ENCODE measurements around the gene SGO2. TPM values are rescaled to one million over a fixed set of nuclear protein-coding genes. Genes with fewer than 3 reads are reported as not detected.

Gene SGO2
- total RNA-seq, 4 donors from 2014 or later: 1.8 to 12.5 (median 2.3) TPM

DNA sequence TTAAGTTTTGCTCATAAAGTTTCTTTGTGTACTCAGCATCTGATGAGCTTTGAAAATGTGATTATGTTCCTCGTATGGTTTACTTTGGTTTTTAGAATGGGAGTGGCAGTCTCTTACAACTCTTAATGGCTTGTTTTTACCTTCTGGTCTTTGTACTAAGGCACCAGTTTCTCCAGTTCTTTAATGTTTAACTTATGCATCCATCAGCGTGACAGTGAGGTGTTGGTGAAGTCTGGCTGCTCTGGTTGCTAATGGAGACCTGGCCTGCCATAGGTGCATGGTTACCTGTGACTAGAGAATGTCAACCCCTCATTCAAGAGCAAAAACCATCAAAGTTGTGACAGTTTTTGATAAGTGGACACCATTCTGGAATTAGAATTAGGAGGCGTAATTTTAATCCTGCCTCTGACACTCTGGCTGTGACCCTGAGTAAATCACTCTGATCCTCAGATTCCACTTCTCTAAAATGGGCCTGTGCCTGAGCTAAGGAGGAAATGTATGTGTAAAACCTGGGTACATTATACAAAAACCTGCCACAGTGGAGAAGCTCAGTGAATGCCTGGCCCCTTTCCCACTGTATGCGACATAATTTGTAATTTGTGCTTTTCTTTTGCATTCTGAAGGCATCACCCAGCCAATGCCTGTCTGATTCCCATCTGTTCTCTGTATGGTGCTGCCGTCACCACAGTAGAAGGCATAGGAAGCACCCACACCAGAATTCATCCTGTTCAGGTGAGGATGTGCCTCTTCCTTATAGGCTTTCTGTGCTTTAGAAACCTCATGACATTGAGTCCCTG lies 71.0 kb downstream of the SGO2 start:
- intact Hi-C loops (cut with DNase I; ENCODE audit: low total_unique reads): no loop called here

DNA sequence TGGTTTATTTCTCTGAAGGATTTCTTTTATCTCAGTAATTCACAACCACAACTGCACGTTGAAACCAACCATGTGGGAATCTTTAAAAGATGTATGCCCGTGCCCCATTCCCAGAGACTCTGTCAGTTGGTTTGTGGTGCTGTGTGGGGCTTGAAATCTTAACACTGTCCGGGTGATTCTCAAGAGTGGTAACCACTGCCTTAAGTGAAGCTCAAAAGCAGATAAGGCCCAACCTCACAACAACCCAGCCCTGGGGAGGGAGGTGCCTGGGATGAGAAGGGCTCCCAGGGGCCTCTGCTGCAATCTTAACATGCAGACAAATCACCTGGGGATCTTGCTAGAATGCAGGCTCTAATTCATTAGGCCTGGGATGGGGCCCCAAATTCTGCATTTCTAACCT lies 73.2 kb downstream of the SGO2 start:
- intact Hi-C loops (cut with DNase I; ENCODE audit: low total_unique reads): no loop called here
- Histone ChIP-seq H3K4me3 (no peak overlapping the region), H3K4me1 (no peaks in the 10 kb centered on the region), H3K27ac (no peak overlapping the region), H3K27me3 (no peaks in the 10 kb centered on the region), H3K36me3 (no peaks in the 10 kb centered on the region), H3K9me3 (no peaks in the 10 kb centered on the region)
- TF ChIP-seq CTCF (IDR thresholded peaks at IDR 0.05) (no peak), POLR2A (IDR thresholded peaks at IDR 0.05) (no peak)
- DNase-seq: no peak

More for the DNA sequence above, 71.0 kb downstream of the SGO2 start:
- H3K9me3 ChIP-seq: no peaks in the 10 kb centered on the region
- no peak for TF ChIP-seq POLR2A (IDR thresholded peaks at IDR 0.05)
- TF ChIP-seq CTCF (IDR thresholded peaks at IDR 0.05): no peak
- no peaks in the 10 kb centered on the region for H3K4me1 ChIP-seq
- H3K27me3 ChIP-seq: no peaks in the 10 kb centered on the region
- no peak overlapping the region for H3K27ac ChIP-seq
- no peak overlapping the region for H3K4me3 ChIP-seq
- no peak for DNase-seq
- H3K36me3 ChIP-seq: no peaks in the 10 kb centered on the region

GRCh38 chr2:200600549-200601225 lies 74.7 kb downstream of the SGO2 start:
- H3K27me3 ChIP-seq: no peaks in the 10 kb centered on the region
- H3K9me3 ChIP-seq: no peaks in the 10 kb centered on the region
- no peak overlapping the region for H3K27ac ChIP-seq
- intact Hi-C loops (cut with DNase I; ENCODE audit: low total_unique reads): no loop called here
- no peak overlapping the region for H3K4me3 ChIP-seq
- TF ChIP-seq CTCF (IDR thresholded peaks at IDR 0.05) (no peak), POLR2A (IDR thresholded peaks at IDR 0.05) (no peak)
- no peaks in the 10 kb centered on the region for H3K36me3 ChIP-seq
- no peak for DNase-seq
- no peaks in the 10 kb centered on the region for H3K4me1 ChIP-seq

DNA sequence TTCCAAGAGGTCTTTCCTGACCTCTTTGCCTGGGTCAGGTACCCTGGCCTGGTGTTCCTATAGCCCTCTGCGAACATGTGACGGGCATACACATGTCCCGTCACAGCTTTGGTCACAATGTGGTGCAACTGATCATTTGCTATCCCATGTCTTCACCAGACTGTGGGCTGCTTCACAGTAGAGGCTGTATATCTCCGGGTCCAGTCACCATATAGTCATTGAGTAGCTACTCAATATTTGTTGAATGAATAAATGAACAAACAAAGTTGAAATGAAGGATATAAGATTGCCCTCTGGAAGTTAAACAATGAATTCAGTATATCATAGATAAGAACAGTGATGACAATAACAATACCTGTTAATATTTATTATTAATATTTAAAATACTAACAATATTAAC lies 76.6 kb downstream of the SGO2 start:
- DNase-seq: no peak
- Histone ChIP-seq H3K27me3 (no peaks in the 10 kb centered on the region), H3K27ac (no peak overlapping the region), H3K9me3 (no peaks in the 10 kb centered on the region), H3K4me1 (no peaks in the 10 kb centered on the region), H3K4me3 (no peak overlapping the region), H3K36me3 (no peaks in the 10 kb centered on the region)
- intact Hi-C loops (cut with DNase I; ENCODE audit: low total_unique reads): no loop called here
- no peak for TF ChIP-seq CTCF (IDR thresholded peaks at IDR 0.05)

DNA sequence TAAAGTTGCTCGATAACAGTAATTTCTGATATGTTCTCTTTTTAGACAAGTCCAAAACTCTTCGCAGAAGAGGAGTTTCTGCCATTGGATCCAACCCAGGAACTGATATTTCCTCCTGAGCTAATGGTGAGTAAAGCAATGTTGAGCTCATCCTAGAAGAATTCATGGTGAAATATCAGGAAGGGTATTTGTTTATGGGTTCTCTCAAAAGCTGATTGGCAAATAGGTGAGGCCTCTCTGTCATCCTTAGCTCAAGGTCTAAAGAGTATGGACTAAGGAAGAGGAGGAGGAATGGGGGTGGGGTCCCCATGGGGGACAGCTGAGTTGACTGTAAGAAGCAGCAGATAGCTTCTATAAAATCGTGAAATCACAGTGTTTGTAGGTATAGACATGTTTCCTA lies 78.0 kb downstream of the SGO2 start:
- no peak for DNase-seq
- intact Hi-C loops (cut with DNase I; ENCODE audit: low total_unique reads): no loop called here
- TF ChIP-seq POLR2A (IDR thresholded peaks at IDR 0.05) (no peak), CTCF (IDR thresholded peaks at IDR 0.05) (no peak)
- Histone ChIP-seq H3K4me3 (no peak overlapping the region), H3K36me3 (no peaks in the 10 kb centered on the region), H3K9me3 (no peaks in the 10 kb centered on the region), H3K27me3 (no peaks in the 10 kb centered on the region), H3K27ac (no peak overlapping the region), H3K4me1 (no peaks in the 10 kb centered on the region)
